Measurements from ENCODE around the gene ALX4.

The ALX4 gene

DNA sequence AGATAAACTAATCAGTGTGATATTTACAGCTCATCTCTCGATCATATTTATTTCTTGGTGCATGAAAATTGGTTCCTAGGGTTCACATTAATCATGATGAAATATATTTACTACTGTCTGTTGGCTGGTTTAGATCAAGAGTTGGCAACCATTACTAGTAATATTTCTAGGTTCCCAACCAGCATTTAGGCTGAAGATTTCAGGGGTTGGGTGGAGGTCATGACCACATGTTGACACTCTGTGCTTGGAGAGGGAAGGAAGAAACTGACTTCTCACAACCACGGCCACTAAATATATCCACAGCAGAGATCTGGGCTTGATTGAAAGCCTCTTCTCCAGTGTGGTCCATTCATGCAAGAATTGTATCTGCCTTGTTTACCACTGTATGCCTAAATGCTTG, 87.9 kb downstream of the ALX4 start:
- in situ Hi-C loops (cut with MboI; ENCODE audit: low sequenced_read_pairs): no loop called here

DNA sequence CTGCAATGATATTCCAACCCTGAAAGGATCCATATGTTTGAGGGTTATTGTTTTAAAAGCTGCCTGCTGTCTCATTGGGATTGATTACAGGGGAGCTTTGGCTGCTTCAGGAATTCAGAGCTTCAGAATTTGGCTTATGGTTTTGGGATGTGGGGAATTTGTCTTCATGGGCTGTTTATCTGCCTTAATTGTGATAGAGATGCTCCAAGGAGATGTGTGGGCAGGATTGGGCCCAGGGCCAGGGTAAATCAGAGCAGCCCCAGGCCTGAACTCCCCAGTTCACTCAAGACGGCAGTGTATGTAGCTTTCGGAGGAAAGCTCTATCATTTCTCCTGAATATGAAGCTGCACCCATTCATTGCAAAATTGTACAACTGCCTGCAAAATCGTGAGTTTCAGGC, 88.5 kb downstream of the ALX4 start:
- in situ Hi-C loops (cut with MboI; ENCODE audit: low sequenced_read_pairs): no loop called here

DNA sequence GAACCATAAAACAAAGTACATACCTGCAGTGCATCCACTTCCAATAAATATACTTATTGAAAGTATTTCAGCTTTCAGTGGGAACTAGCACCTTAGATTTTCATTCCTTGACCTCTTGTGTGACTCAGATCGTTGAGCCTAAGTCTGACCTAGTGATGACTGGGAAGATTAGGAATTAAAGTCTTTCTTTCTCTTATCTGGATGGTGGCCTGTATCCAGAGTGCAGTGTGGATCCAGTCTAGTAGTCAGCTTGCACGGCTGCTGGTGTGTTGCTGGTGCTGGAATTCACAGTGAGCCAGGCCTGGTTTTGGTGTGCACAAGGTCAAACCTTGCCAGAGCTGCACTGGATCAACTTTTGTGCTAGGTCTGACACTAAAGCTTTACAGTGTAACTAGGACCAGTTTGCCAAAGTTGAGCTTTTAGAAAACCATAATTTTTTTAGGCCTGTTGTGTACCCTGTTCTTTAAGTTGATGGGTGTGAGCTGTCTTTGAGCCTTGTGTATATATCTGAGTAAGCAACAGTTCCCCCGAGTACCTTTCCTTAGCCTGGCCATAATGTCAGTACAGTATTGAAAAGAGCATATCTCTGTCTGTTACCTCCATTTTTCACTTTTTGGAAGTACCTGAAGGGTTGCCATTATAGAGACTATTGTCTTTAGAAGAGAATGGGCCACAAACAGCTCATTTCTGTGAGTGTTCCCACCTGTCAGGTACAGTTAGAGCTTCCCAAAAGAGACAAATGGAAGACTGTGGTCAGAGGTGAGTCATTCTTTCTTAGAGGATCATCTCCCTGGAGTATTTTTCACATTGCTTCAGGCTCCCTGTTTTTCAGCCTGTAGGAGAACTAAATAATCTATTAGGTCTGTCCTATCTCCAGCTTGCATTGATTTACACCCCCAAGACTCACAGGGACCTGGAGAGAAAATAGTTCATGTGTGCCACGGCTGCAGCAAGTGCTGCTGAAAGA, 89.8 kb downstream of the ALX4 start:
- in situ Hi-C loops (cut with MboI; ENCODE audit: low sequenced_read_pairs): no loop called here

DNA sequence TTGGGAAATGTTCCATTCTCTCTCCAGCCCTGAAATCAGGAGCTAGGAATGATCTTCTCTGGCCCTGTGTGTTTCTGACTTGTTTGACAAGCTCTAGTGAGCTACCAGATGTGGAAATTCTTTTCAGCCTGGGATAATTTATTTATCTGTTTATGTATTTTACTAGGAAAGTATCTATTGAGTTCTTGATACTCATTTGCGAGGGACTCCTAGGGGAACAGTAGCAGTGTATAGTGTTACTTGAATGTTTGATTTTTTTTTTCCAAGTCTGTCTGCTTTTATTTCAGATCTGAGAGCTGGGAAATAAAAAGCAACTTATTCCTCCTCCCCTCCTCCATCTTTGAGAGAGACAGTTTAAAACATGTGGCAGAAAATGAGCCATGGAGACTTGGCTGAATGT, 92.5 kb downstream of the ALX4 start:
- in situ Hi-C loops (cut with MboI; ENCODE audit: low sequenced_read_pairs): no loop called here

DNA sequence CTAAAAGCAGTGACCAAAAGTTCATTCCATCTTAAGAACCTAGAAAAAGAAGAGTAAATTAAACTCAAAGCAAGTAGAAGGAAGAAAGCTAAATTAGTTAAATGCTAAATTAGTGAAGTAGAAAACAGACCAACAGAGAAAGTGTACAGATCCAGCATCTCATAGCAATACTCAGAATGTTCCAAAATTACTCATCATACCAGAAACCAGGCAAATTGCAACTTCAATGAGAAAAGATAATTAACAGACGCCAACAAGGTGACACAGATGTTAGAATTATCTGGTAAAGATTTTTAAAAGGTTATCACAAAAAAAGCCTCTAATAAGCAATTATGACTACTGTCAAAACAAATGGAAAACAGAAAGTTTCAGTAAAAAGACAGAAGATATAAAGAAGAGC, 96.8 kb downstream of the ALX4 start:
- in situ Hi-C loops (cut with MboI; ENCODE audit: low sequenced_read_pairs): no loop called here

DNA sequence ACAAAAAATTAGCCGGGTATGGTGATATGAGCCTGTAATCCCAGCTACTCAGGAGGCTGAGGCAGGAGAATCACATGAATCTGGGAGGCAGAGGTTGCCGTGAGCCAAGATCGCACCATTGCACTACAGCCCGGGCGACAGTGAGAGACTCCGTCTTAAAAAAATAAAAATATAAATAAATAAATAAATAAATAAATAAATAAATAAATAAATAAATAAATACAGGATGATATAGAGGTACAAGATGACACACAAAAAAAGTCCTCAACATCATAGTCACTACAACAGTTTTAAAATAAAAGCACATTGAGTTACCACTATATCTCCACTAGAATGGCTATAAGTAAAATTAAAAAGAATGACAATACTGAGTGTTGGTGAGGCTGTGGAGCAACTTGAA, 97.8 kb downstream of the ALX4 start:
- in situ Hi-C loops (cut with MboI; ENCODE audit: low sequenced_read_pairs): no loop called here
